ENCODE data around the gene ARRDC2.
"Not testable (repeated sequence)": the region's sequence is repeated elsewhere in the genome, so short reads cannot be mapped to it uniquely, and the experiment has no call there.

The ARRDC2 gene

GRCh38 chr19:17999684-18000479 lies 8.1 kb upstream of the ARRDC2 start:
- DNase-seq (ENCODE audit: low read depth) = no peak
- no peak for TF ChIP-seq CTCF (IDR thresholded peaks at IDR 0.05; ENCODE audit: low read length, missing control alignments)
- no peak overlapping the region for H3K4me3 ChIP-seq (replicated peaks; ENCODE audit: low read depth, low read length)

- peak overlapping the region; percentile 70 for H3K4me3 ChIP-seq (replicated peaks; ENCODE audit: low read depth, low read length)
- no peak for TF ChIP-seq CTCF (IDR thresholded peaks at IDR 0.05; ENCODE audit: low read length, missing control alignments)
- no peak for DNase-seq (ENCODE audit: low read depth)
Measured at GRCh38 chr19:18000480-18000914, 7.5 kb upstream of the ARRDC2 start.

DNA sequence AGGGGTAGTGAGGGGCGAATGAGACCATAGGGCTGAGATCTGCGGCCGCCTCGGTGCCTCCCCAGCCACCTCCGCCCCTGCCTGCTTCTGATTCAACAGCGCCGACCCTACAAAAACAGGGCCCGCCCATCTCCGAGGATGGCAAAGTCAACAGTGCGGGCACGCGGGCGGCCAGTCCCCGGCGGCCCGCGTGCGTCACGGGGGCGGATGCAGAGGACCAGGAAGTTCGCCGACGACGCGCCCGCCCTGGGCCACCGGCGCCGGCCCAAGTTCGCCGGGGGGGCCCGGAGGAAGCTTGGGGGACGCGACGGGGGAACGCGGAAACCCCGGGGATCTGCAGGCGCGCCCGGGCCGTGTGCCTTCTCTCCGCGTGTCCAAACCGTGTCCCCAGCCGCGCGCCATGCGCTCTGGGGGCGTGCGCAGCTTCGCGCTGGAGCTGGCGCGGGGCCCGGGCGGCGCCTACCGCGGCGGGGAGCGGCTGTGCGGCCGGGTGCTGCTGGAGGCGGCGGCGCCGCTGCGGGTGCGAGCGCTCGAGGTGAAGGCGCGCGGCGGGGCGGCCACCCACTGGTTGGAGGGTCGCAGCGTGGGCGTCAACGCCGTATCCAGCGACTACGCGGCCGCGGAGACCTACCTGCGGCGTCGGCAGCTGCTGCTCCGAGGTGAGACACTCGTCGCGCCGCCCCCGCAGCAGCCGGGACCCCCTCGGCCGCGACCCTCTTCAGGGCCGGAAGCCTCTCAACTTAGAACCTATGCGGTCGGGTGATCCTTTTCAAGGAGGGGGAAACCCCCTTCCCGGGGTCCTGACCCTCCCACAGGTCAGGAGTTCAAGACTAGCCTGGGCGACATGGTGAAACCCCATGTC lies 6.8 kb upstream of the ARRDC2 start:
- H3K4me3 ChIP-seq (replicated peaks; ENCODE audit: low read depth, low read length) = peak overlapping the region; percentile 70
- peak; percentile 81 for DNase-seq (ENCODE audit: low read depth)
- TF ChIP-seq CTCF (IDR thresholded peaks at IDR 0.05; ENCODE audit: low read length, missing control alignments) = no peak

DNA sequence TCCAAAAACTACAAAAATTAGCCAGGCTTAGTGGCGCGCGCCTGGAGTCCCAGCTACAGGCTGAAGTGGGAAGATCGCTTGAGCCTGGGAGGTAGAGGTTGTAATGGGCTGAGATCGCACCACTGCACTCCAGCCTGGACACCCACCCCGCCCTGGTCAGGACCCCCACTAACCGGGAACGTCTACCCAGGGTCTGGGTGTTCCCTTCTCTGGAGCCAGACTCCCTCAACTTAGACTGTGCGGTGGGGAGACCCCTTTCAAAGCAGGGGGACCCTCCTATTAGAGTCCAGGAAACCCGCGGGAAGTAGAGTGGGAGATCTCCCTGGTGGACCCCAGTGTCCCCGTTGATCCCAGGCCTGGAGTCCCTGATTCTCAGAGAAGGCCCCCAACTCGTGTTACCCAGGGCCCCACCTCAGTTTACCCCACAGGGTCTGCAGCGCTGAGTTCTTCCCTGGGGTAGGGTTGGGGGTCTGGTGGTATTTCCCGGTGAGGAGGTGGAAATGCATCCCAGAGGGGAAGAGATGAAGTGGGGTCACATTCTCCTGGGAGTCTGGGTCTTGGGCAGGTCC lies 6.1 kb upstream of the ARRDC2 start:
- H3K4me3 ChIP-seq (replicated peaks; ENCODE audit: low read depth, low read length) = peak overlapping the region; percentile 70
- no peak for TF ChIP-seq CTCF (IDR thresholded peaks at IDR 0.05; ENCODE audit: low read length, missing control alignments)
- no peak for DNase-seq (ENCODE audit: low read depth)

DNA sequence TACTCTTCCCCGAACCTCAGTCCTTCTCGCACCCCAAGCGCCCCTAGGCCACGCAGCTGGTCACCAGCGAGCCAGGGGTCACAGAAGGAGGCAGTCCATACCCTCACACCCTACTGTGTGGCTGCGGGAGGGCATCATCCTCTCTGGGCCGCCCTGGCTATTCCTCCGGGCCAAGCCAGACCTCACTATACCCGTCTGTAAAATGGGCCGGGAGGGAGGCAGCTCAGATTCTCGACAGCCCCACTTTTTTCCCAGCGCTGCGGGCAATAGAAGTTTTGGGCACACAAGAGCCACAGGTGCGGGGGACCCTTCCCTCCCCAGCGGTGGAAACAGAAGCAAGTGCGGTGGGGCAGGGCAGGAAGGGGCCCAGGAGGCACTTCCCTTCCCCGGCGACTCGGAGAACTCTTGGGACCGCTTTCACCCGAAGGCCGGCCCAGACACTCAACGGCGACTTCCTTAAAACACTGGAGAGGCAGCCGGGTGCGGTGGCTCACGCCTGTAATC lies 5.6 kb upstream of the ARRDC2 start:
- DNase-seq (ENCODE audit: low read depth) = no peak
- TF ChIP-seq CTCF (IDR thresholded peaks at IDR 0.05; ENCODE audit: low read length, missing control alignments) = no peak
- H3K4me3 ChIP-seq (replicated peaks; ENCODE audit: low read depth, low read length) = peak overlapping the region; percentile 70

- DNase-seq (ENCODE audit: low read depth); H3K4me3 ChIP-seq (replicated peaks; ENCODE audit: low read depth, low read length): not testable (repeated sequence)
Measured at GRCh38 chr19:18005750-18006149, 2.2 kb upstream of the ARRDC2 start.
